GM23338 (cell line): Measurements from ENCODE around the gene SRPRA. TPM values are rescaled to one million over a fixed set of nuclear protein-coding genes. Genes with fewer than 3 reads are reported as not detected.

ENCODE experiments used
- ATAC-seq: fragments of 200-7000 bp; cut with Tn5 transposase; 3 replicates; pipeline ENCODE4 v1.9.1; 2020
- DNase-seq: peaks from one replicate; pipeline ENCODE4 v3.0.0-alpha.2; 2015; ENCODE audit warnings: low spot score
- H2AFZ ChIP-seq: fragments of 200-600 bp; sonication (generic); 2 replicates; pipeline ENCODE4 v1.8.0; 2016; ENCODE audit warnings: antibody characterized with exemption, mild to moderate bottlenecking, moderate library complexity
- H3F3A ChIP-seq: fragments of 200-600 bp; sonication (generic); replicated peaks from 2 replicates; pipeline ENCODE4 v1.8.0; 2017; ENCODE audit warnings: antibody characterized with exemption, mixed run types, low read depth
- H3K27ac ChIP-seq: fragments of 200-600 bp; sonication (generic); 2 replicates; pipeline ENCODE4 v1.6.1; 2016; ENCODE audit warnings: low read depth
- H3K27me3 ChIP-seq: fragments of 200-600 bp; sonication (generic); 2 replicates; pipeline ENCODE4 v1.8.0; 2016; ENCODE audit warnings: mild to moderate bottlenecking, mixed run types, moderate library complexity; ENCODE audit not compliant: insufficient read depth
- H3K36me3 ChIP-seq: fragments of 200-600 bp; sonication (generic); 2 replicates; pipeline ENCODE4 v1.8.0; 2016; ENCODE audit warnings: mild to moderate bottlenecking; ENCODE audit not compliant: insufficient read depth
- H3K4me1 ChIP-seq: fragments of 200-600 bp; sonication (generic); 2 replicates; pipeline ENCODE4 v1.8.0; 2016; ENCODE audit warnings: mild to moderate bottlenecking, moderate library complexity; ENCODE audit not compliant: insufficient read depth
- H3K4me2 ChIP-seq: fragments of 200-600 bp; sonication (generic); 2 replicates; pipeline ENCODE4 v1.7.1; 2017; ENCODE audit warnings: mixed run types
- H3K4me3 ChIP-seq: fragments of 200-600 bp; sonication (generic); 2 replicates; pipeline ENCODE4 v1.6.1; 2016; ENCODE audit warnings: mixed run types
- H3K79me2 ChIP-seq: fragments of 200-600 bp; sonication (generic); replicated peaks from 2 replicates; pipeline ENCODE4 v1.8.0; 2017; ENCODE audit warnings: mild to moderate bottlenecking; ENCODE audit not compliant: insufficient read depth
- H3K9me2 ChIP-seq: fragments of 200-600 bp; sonication (generic); 2 replicates; pipeline ENCODE4 v1.8.0; 2017; ENCODE audit not compliant: insufficient read depth
- H4K20me1 ChIP-seq: fragments of 200-600 bp; sonication (generic); replicated peaks from 2 replicates; pipeline ENCODE4 v1.8.0; 2017; ENCODE audit warnings: mild to moderate bottlenecking; ENCODE audit not compliant: insufficient read depth
- H3K27ac Mint-ChIP-seq: 2 replicates; pipeline ENCODE4 v1.8.0; 2020; ENCODE audit warnings: inconsistent platforms, mild to moderate bottlenecking, moderate library complexity, mixed read lengths
- H3K27me3 Mint-ChIP-seq: 3 replicates; pipeline ENCODE4 v1.8.0; 2022; ENCODE audit warnings: low read depth, mild to moderate bottlenecking, moderate library complexity, mixed read lengths, inconsistent platforms; ENCODE audit not compliant: insufficient read depth, poor library complexity
- H3K36me3 Mint-ChIP-seq: 3 replicates; pipeline ENCODE4 v1.8.0; 2021; ENCODE audit warnings: low read depth, mild to moderate bottlenecking, inconsistent platforms, moderate library complexity, mixed read lengths
- H3K4me1 Mint-ChIP-seq: 3 replicates; pipeline ENCODE4 v1.8.0; 2020; ENCODE audit warnings: mild to moderate bottlenecking, inconsistent platforms, mixed read lengths
- H3K4me3 Mint-ChIP-seq: 3 replicates; pipeline ENCODE4 v1.8.0; 2021; ENCODE audit warnings: moderate library complexity, mild to moderate bottlenecking, inconsistent platforms, mixed read lengths
- H3K9me3 Mint-ChIP-seq: 3 replicates; pipeline ENCODE4 v1.8.0; 2020; ENCODE audit warnings: moderate library complexity, mild to moderate bottlenecking, inconsistent platforms, mixed read lengths
- CREB1 ChIP-seq: fragments of 250-450 bp; sonication (Bioruptor Pico); IDR thresholded peaks from 2 replicates; pipeline ENCODE4 v1.5.0; 2020; ENCODE audit warnings: low read depth, mild to moderate bottlenecking, moderate library complexity
- CTCF ChIP-seq, 2 experiments: fragments of 200-600 bp in 1 of 2; sonication (generic) in 1 of 2; conservative IDR thresholded peaks; 2 replicates each; pipeline versions ENCODE4 v1.5.1 to v1.6.1; 2016 to 2017; ENCODE audit warnings: antibody characterized with exemption in 2 of 2, low read depth in 2 of 2, mild to moderate bottlenecking in 2 of 2, moderate library complexity in 1 of 2
- ETS1 ChIP-seq: IDR thresholded peaks from 2 replicates; pipeline ENCODE4 v1.6.1; 2016; ENCODE audit warnings: antibody characterized with exemption
- EZH2 ChIP-seq: fragments of 200-600 bp; sonication (generic); IDR thresholded peaks from one replicate; pipeline ENCODE4 v1.8.0; 2017; ENCODE audit warnings: antibody characterized with exemption, mild to moderate bottlenecking, low read depth; ENCODE audit not compliant: unreplicated experiment
- JUNB ChIP-seq: IDR thresholded peaks from one replicate; pipeline ENCODE4 v1.6.1; 2016; ENCODE audit warnings: antibody characterized with exemption; ENCODE audit not compliant: unreplicated experiment
- NANOG ChIP-seq: IDR thresholded peaks from 2 replicates; pipeline ENCODE4 v1.6.1; 2016; ENCODE audit warnings: antibody characterized with exemption, borderline replicate concordance
- POLR2AphosphoS5 ChIP-seq: IDR thresholded peaks from 2 replicates; pipeline ENCODE4 v1.6.1; 2016; ENCODE audit warnings: antibody characterized with exemption, low read depth
- REST ChIP-seq: IDR thresholded peaks from one replicate; pipeline ENCODE4 v1.6.1; 2018; ENCODE audit warnings: antibody characterized with exemption; ENCODE audit not compliant: unreplicated experiment
- STAT1 ChIP-seq: IDR thresholded peaks from one replicate; pipeline ENCODE4 v1.6.1; 2016; ENCODE audit warnings: antibody characterized with exemption; ENCODE audit not compliant: unreplicated experiment
- ZNF331 ChIP-seq: fragments of 250-450 bp; sonication (Bioruptor Pico); IDR thresholded peaks from 2 replicates; pipeline ENCODE4 v1.5.0; 2020; ENCODE audit warnings: low read depth, mild to moderate bottlenecking, moderate library complexity
- ZNF462 ChIP-seq: fragments of 250-450 bp; sonication (Bioruptor Pico); IDR thresholded peaks from 2 replicates; pipeline ENCODE4 v1.5.0; 2020; ENCODE audit warnings: mild to moderate bottlenecking, moderate library complexity
- polyA plus RNA-seq: library from polyadenylated mRNA; unstranded; fragments of >200 nt; fragmentation: Nextera tagmentation; extraction: Ambion mirVana; gene quantifications from 2 replicates; pipeline ENCODE4 v1.2.1, GENCODE V29; 2016
- total RNA-seq: library from RNA; depleted of rRNA; stranded (reverse); fragments of >200 nt; shearing (Covaris generic); gene quantifications from 2 replicates; pipeline ENCODE4 v1.2.3, GENCODE V29; 2014

Gene SRPRA
- total and polyA plus RNA-seq, 2 experiments from 2014 or later: 27.1 to 53.2 TPM

GRCh38 chr11:126305699-126306098 is 37.0 kb upstream of the SRPRA start (continued):
- no peak for TF ChIP-seq ZNF462 (CRISPR knock-in tag)

GRCh38 chr11:126304457-126305075 is 35.9 kb upstream of the SRPRA start:
- Histone ChIP-seq H3F3A (no peaks in the 10 kb centered on the region), H3K9me2 (no peaks in the 10 kb centered on the region), H3K4me1 (no peaks in the 10 kb centered on the region), H2AFZ (peak overlapping the region; percentile 8; the same call in 1 of the 2 replicates), H4K20me1 (no peaks in the 10 kb centered on the region), H3K27me3 (no peaks in the 10 kb centered on the region), H3K79me2 (peaks cover 22% of the 10 kb centered on the region), H3K4me2 (peak overlapping the region; percentile 100), H3K27ac (no peak overlapping the region), H3K36me3 (no peaks in the 10 kb centered on the region), H3K4me3 (peak overlapping the region; percentile 95)
- peak overlapping the region; percentile 94 for H3K4me3 Mint-ChIP-seq
- ATAC-seq (peak; percentile 3; the same call in 1 of the 3 replicates), DNase-seq (no peak)
- 0 out of 3 replicates have a peak, but pooled peaks cover 2% of the 10 kb centered on the region for H3K9me3 Mint-ChIP-seq
- H3K4me1 Mint-ChIP-seq: peaks cover 19% of the 10 kb centered on the region
- H3K27ac Mint-ChIP-seq: peak overlapping the region; percentile 99
- peaks cover 5% of the 10 kb centered on the region for H3K27me3 Mint-ChIP-seq
- peaks cover 31% of the 10 kb centered on the region for H3K36me3 Mint-ChIP-seq
- TF ChIP-seq NANOG (no peak), CREB1 (CRISPR knock-in tag) (no peak), ZNF331 (no peak), CTCF (conservative IDR thresholded peaks at IDR 0.05; ENCODE audit: low read depth in 2 of 2) (no peak), ETS1 (no peak), EZH2 (no peak), POLR2AphosphoS5 (no peak), JUNB (no peak), STAT1 (no peak), REST (no peak)
